Panc1 (cell line): ENCODE measurements around the gene FXR2. TPM values are rescaled to one million over a fixed set of nuclear protein-coding genes. Genes with fewer than 3 reads are reported as not detected.

Source experiments
- ATAC-seq: fragments of 200-7000 bp; cut with Tn5 transposase; 2 replicates; pipeline ENCODE4 v1.9.1; 2020; ENCODE audit warnings: mild to moderate bottlenecking, moderate library complexity
- BruUV-seq: library from RNA; stranded (reverse); fragments of 400-500 nt; replicated peaks from 2 replicates; lab custom pipeline; 2021; lab: Mats Ljungman, UMichigan
- CTCF ChIA-PET: fragments of 300-600 bp; sonication (Branson Sonifier 250); formaldehyde crosslinking; loops from one replicate; lab custom pipeline; 2022; ENCODE audit warnings: antibody characterized with exemption; lab: Charles Lee
- POLR2A ChIA-PET: fragments of 300-600 bp; sonication (Branson Sonifier 250); formaldehyde crosslinking; loops from one replicate; lab custom pipeline; 2022; ENCODE audit warnings: antibody characterized with exemption; lab: Charles Lee
- DNase-seq: peaks from one replicate; pipeline ENCODE4 v3.0.0-alpha.2; 2010; ENCODE audit warnings: low read depth, low spot score
- H3K27ac ChIP-seq: 2 replicates; pipeline ENCODE4 v1.5.1; 2011; ENCODE audit warnings: mild to moderate bottlenecking, low read length, inconsistent platforms
- H3K27me3 ChIP-seq: fragments of 200-500 bp; sonication (Bioruptor generic); 2 replicates; pipeline ENCODE4 v1.6.0; 2014; ENCODE audit warnings: low read length, inconsistent platforms; ENCODE audit not compliant: control insufficient read depth, insufficient read depth
- H3K36me3 ChIP-seq: fragments of 200-500 bp; sonication (Bioruptor generic); 2 replicates; pipeline ENCODE4 v1.5.1; 2014; ENCODE audit warnings: inconsistent platforms, mild to moderate bottlenecking, low read length, moderate library complexity; ENCODE audit not compliant: control insufficient read depth, insufficient read depth
- H3K4me1 ChIP-seq: 2 replicates; pipeline ENCODE4 v1.5.1; 2011; ENCODE audit warnings: inconsistent platforms, mild to moderate bottlenecking, low read length, moderate library complexity; ENCODE audit not compliant: control insufficient read depth, insufficient read depth
- H3K4me3 ChIP-seq, 2 experiments: 2 replicates each; pipeline ENCODE4 v1.5.1; 2011 to 2012; ENCODE audit warnings: low read depth in 2 of 2, low read length in 2 of 2, mild to moderate bottlenecking in 2 of 2, inconsistent platforms in 1 of 2, moderate library complexity in 1 of 2
- H3K9me3 ChIP-seq: fragments of 200-500 bp; sonication (Bioruptor generic); 2 replicates; pipeline ENCODE4 v1.5.1; 2014; ENCODE audit warnings: low read depth, mild to moderate bottlenecking, inconsistent platforms, low read length, moderate library complexity; ENCODE audit not compliant: control insufficient read depth, insufficient read depth
- CTCF ChIP-seq: fragments of 450-650 bp; IDR thresholded peaks from 2 replicates; pipeline ENCODE4 v1.5.1; 2017; ENCODE audit warnings: mild to moderate bottlenecking
- POLR2AphosphoS5 ChIP-seq: IDR thresholded peaks from 2 replicates; pipeline ENCODE4 v1.6.1; 2012; ENCODE audit warnings: mild to moderate bottlenecking, low read depth, low read length, moderate library complexity
- SIN3A ChIP-seq: IDR thresholded peaks from 2 replicates; pipeline ENCODE4 v1.6.1; 2012; ENCODE audit warnings: low read depth, mild to moderate bottlenecking, low read length, moderate library complexity, borderline replicate concordance; ENCODE audit not compliant: insufficient read depth
- TCF7L2 ChIP-seq: IDR thresholded peaks from 2 replicates; pipeline ENCODE4 v1.6.1; 2011; ENCODE audit warnings: mild to moderate bottlenecking, low read depth, low read length, inconsistent platforms
- in situ Hi-C: cut with HindIII; loops from 2 replicates; pipeline ENCODE4 v1.10.0; 2016; ENCODE audit warnings: low sequenced_read_pairs, low pct_unique_long_range_greater_than_20kb
- intact Hi-C: fragments of 100-400 bp; cut with micrococcal nuclease; formaldehyde crosslinking; loops from one replicate; pipeline ENCODE4 v1.10.0; 2022; ENCODE audit not compliant: unreplicated experiment
- total RNA-seq: library from RNA; stranded (reverse); gene quantifications from one replicate; pipeline ENCODE4 v1.2.1, GENCODE V29; 2021; ENCODE audit not compliant: unreplicated experiment
- TF ChIP-seq, protein P1 (sequence below), 2 experiments: IDR thresholded peaks; 2 replicates each; pipeline ENCODE4 v1.6.1; 2011 to 2012; ENCODE audit warnings: low read depth in 2 of 2, control low read depth in 1 of 2, low read length in 1 of 2, mild to moderate bottlenecking in 1 of 2, moderate library complexity in 1 of 2; ENCODE audit not compliant: insufficient read depth in 1 of 2

The FXR2 gene
- total RNA-seq, 1 experiment from 2014 or later: 39.7 TPM

DNA sequence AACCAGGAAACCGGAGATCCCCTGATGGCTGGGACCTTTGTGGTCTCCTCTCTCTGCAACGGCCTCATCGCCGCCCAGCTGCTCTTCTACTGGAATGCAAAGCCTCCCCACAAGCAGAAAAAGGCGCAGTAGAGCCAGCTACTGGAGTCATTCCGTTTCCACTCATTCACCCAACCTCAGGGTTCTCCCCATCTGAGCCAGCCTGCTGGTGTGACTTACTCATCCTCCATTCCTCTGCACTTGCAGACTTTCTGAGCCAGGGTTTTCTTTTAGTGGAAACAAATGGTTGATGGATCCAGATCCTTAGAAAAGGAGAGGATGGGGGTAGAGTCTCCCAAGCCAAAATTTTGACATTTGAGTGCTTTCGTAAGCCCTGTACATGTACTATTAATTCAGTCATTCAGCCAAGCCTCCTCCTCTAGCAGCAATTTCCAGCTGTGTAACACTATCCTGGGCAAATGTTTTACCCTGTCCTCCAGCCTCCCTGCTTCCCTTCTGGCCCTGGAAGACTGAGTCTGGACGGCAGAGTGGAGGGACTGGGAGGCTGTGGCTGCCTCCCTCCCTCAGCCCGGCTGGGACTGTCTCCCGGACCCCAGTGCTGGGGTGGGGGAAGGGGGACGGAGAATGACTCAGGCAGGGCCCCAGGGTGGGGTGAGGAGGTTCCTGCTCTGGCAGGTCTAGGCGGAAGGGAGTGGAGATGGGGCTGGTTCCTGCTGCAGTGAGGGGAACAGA lies 27.1 kb downstream of the FXR2 start:
- CTCF ChIA-PET: interaction anchor here (1.2 kb wide), 1 partner anchor 100 kb away, joined by 7 read pairs; the partner anchor contains the start of genes TP53 and WRAP53
- in situ Hi-C loops: no loop called here
- no peak for TF ChIP-seq CTCF
- POLR2A ChIA-PET: no interaction called here
- Histone ChIP-seq H3K9me3 (no peaks in the 10 kb centered on the region), H3K36me3 (peaks cover 5% of the 10 kb centered on the region), H3K27me3 (no peaks in the 10 kb centered on the region), H3K4me3 (no peak overlapping the region), H3K27ac (0 out of 2 replicates have a peak overlapping the region, but pooled peaks have one; percentile 2), H3K4me1 (peaks cover 22% of the 10 kb centered on the region)
- TSS peak; percentile 38 for BruUV-seq
- ATAC-seq (no peak), DNase-seq (no peak)
- intact Hi-C loops: loop anchor here (2.0 kb wide), 1 partner anchor 99 kb away; the partner anchor contains the start of gene TP53

GRCh38 chr17:7586673-7587419 lies 27.9 kb downstream of the FXR2 start:
- CTCF ChIA-PET: interaction anchor here (1.2 kb wide), 1 partner anchor 101 kb away, joined by 7 read pairs; the partner anchor contains the start of genes TP53 and WRAP53
- Histone ChIP-seq H3K4me1 (peaks cover 28% of the 10 kb centered on the region), H3K9me3 (no peaks in the 10 kb centered on the region), H3K36me3 (peaks cover 5% of the 10 kb centered on the region), H3K4me3 (no peak overlapping the region), H3K27ac (0 out of 2 replicates have a peak overlapping the region, but pooled peaks have one; percentile 2), H3K27me3 (no peaks in the 10 kb centered on the region)
- ATAC-seq: peak; percentile 43
- in situ Hi-C loops (no loop called here), intact Hi-C loops (loop anchor here (2.0 kb wide), 1 partner anchor 100 kb away; the partner anchor contains the start of gene TP53)
- DNase-seq: no peak
- no TSS peak for BruUV-seq
- POLR2A ChIA-PET: no interaction called here
- TF ChIP-seq SIN3A: no peak
- TF ChIP-seq POLR2AphosphoS5: no peak
- peak; percentile 85 for TF ChIP-seq CTCF
- TF ChIP-seq TCF7L2: no peak
- TF ChIP-seq, protein P1, sequence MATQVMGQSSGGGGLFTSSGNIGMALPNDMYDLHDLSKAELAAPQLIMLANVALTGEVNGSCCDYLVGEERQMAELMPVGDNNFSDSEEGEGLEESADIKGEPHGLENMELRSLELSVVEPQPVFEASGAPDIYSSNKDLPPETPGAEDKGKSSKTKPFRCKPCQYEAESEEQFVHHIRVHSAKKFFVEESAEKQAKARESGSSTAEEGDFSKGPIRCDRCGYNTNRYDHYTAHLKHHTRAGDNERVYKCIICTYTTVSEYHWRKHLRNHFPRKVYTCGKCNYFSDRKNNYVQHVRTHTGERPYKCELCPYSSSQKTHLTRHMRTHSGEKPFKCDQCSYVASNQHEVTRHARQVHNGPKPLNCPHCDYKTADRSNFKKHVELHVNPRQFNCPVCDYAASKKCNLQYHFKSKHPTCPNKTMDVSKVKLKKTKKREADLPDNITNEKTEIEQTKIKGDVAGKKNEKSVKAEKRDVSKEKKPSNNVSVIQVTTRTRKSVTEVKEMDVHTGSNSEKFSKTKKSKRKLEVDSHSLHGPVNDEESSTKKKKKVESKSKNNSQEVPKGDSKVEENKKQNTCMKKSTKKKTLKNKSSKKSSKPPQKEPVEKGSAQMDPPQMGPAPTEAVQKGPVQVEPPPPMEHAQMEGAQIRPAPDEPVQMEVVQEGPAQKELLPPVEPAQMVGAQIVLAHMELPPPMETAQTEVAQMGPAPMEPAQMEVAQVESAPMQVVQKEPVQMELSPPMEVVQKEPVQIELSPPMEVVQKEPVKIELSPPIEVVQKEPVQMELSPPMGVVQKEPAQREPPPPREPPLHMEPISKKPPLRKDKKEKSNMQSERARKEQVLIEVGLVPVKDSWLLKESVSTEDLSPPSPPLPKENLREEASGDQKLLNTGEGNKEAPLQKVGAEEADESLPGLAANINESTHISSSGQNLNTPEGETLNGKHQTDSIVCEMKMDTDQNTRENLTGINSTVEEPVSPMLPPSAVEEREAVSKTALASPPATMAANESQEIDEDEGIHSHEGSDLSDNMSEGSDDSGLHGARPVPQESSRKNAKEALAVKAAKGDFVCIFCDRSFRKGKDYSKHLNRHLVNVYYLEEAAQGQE (IDR thresholded peaks at IDR 0.05; ENCODE audit: insufficient read depth in 1 of 2, low read depth in 2 of 2, low read length in 1 of 2): no peak
